K562 (cell line): ENCODE results near the gene PIK3CB. TPM values are rescaled to one million over a fixed set of nuclear protein-coding genes. Genes with fewer than 3 reads are reported as not detected.
A peak's percentile ranks its signal among the peaks of the same experiment; 100 is the strongest.

ENCODE experiments used
- ARID3A ChIP-seq: IDR thresholded peaks from 2 replicates; pipeline ENCODE4 v1.6.1; 2012; ENCODE audit warnings: low read depth, low read length, improper control_type of control experiment, borderline replicate concordance
- CBFA2T3 ChIP-seq: fragments of 450-650 bp; IDR thresholded peaks from 2 replicates; pipeline ENCODE4 v1.6.1; 2017
- E2F8 ChIP-seq: fragments of 450-650 bp; IDR thresholded peaks from 2 replicates; pipeline ENCODE4 v1.7.1; 2018; ENCODE audit warnings: mild to moderate bottlenecking, low read depth; ENCODE audit not compliant: partially characterized antibody
- GTF3C2 ChIP-seq: IDR thresholded peaks from 3 replicates; pipeline ENCODE4 v1.6.1; 2011; ENCODE audit warnings: borderline replicate concordance, mild to moderate bottlenecking, moderate library complexity; ENCODE audit not compliant: insufficient read length; ENCODE audit errors: extremely low read depth
- HMGN3 ChIP-seq: IDR thresholded peaks from 2 replicates; pipeline ENCODE4 v1.6.1; 2011; ENCODE audit warnings: borderline replicate concordance, low read depth, mild to moderate bottlenecking, mixed read lengths, low read length; ENCODE audit not compliant: insufficient read length; ENCODE audit errors: extremely low read depth
- IRF2 ChIP-seq: sonication (generic); formaldehyde crosslinking; IDR thresholded peaks from 2 replicates; pipeline ENCODE4 v1.8.1; 2022; ENCODE audit warnings: mild to moderate bottlenecking, missing genetic modification reagents
- MCM2 ChIP-seq: fragments of 450-650 bp; IDR thresholded peaks from 2 replicates; pipeline ENCODE4 v1.6.1; 2017; ENCODE audit warnings: low read depth, mild to moderate bottlenecking
- NCOA6 ChIP-seq: fragments of 450-650 bp; IDR thresholded peaks from 2 replicates; pipeline ENCODE4 v1.6.1; 2017; ENCODE audit warnings: mild to moderate bottlenecking
- SMAD4 ChIP-seq: fragments of 250-450 bp; sonication (Bioruptor Pico); conservative IDR thresholded peaks from 2 replicates; pipeline ENCODE4 v1.8.0; 2021; ENCODE audit warnings: inconsistent platforms, mild to moderate bottlenecking, moderate library complexity
- SNIP1 ChIP-seq: fragments of 450-650 bp; IDR thresholded peaks from 2 replicates; pipeline ENCODE4 v1.7.1; 2017; ENCODE audit warnings: low read depth, mild to moderate bottlenecking
- TBP ChIP-seq: optimal IDR thresholded peaks from 2 replicates; pipeline ENCODE3; 2011; ENCODE audit warnings: low read depth, low read length, improper control_type of control experiment
- TEAD4 ChIP-seq, 2 experiments: sonication (generic) in 1 of 2; formaldehyde crosslinking in 1 of 2; IDR thresholded peaks; 2 replicates each; pipeline versions ENCODE4 v1.6.1 to v1.8.0; 2012 to 2022; ENCODE audit warnings: borderline replicate concordance in 1 of 2, inconsistent platforms in 1 of 2, low read length in 1 of 2, mild to moderate bottlenecking in 1 of 2, missing genetic modification reagents in 1 of 2
- TGIF2 ChIP-seq: sonication (generic); formaldehyde crosslinking; IDR thresholded peaks from 2 replicates; pipeline ENCODE4 v1.8.1; 2022; ENCODE audit warnings: mild to moderate bottlenecking, missing genetic modification reagents, moderate library complexity
- ZHX1 ChIP-seq: fragments of 150-350 bp; conservative IDR thresholded peaks from 2 replicates; pipeline ENCODE4 v1.6.1; 2014; ENCODE audit warnings: low read length
- ZKSCAN8 ChIP-seq: fragments of 200-800 bp; sonication (Bioruptor generic); IDR thresholded peaks from 2 replicates; pipeline ENCODE4 v1.6.1; 2016; ENCODE audit warnings: missing genetic modification characterization, missing compliant biosample characterization
- ZNF395 ChIP-seq: fragments of 200-800 bp; sonication (Bioruptor generic); IDR thresholded peaks from 2 replicates; pipeline ENCODE4 v1.6.1; 2017; ENCODE audit warnings: missing genetic modification characterization, missing compliant biosample characterization
- ZNF764 ChIP-seq: fragments of 250-450 bp; sonication (Bioruptor Pico); IDR thresholded peaks from 2 replicates; pipeline ENCODE4 v1.4.0; 2020; ENCODE audit warnings: low read depth, mild to moderate bottlenecking, moderate library complexity
- polyA plus RNA-seq, 8 experiments: library from polyadenylated mRNA; depleted of rRNA in 4 of 8; stranded (reverse) in 5 of 8; unstranded in 3 of 8; fragments of >200 nt; fragmentation: Nextera tagmentation in 2 of 8; fragmentation: Illumina TruSeq in 1 of 8; extraction: Ambion mirVana in 2 of 8; extraction: Trizol in 1 of 8; gene quantifications; 2 replicates each; pipeline versions ENCODE4 v1.2.1 to v1.2.3, GENCODE V29; 2011 to 2014; ENCODE audit warnings: inconsistent platforms in 1 of 8, missing spikeins in 1 of 8
- total RNA-seq, 7 experiments: library from RNA; depleted of rRNA in 6 of 7; stranded (reverse); fragments of >200 nt in 6 of 7; fragmentation: Illumina TruSeq in 2 of 7; extraction: Trizol in 2 of 7; gene quantifications; 2 replicates each; pipeline versions ENCODE4 v1.2.1 to v1.2.3, GENCODE V29; 2011 to 2021; ENCODE audit warnings: low replicate concordance in 1 of 7

PIK3CB gene
- total and polyA plus RNA-seq, 9 of the 15 experiments (the other 6 are each of a cell fraction or from before 2014, with no cell fraction given) = 15.3 to 62.6 (median 28.3) TPM

- TF ChIP-seq ARID3A (no peak), NCOA6 (no peak), GTF3C2 (no peak), HMGN3 (no peak), SNIP1 (no peak), E2F8 (no peak), TEAD4 (IDR thresholded peaks at IDR 0.05; ENCODE audit: low read length) (no peak; the same call in 1 of the 2 replicates), TEAD4 (CRISPR knock-in tag; IDR thresholded peaks at IDR 0.05; ENCODE audit: borderline replicate concordance) (no peak), ZKSCAN8 (CRISPR knock-in tag) (peak; percentile 46; the same call in 1 of the 2 replicates), SMAD4 (no peak), MCM2 (no peak), CBFA2T3 (no peak), TBP (no peak), ZNF764 (CRISPR knock-in tag) (no peak), IRF2 (CRISPR knock-in tag) (no peak), ZHX1 (no peak), TGIF2 (CRISPR knock-in tag) (no peak), ZNF395 (CRISPR knock-in tag) (no peak)
Measured at GRCh38 chr3:138863776-138864113, 29.0 kb upstream of the PIK3CB start (continued).
